Measurements from ENCODE around the gene CNTN4. TPM values are rescaled to one million over a fixed set of nuclear protein-coding genes. Genes with fewer than 3 reads are reported as not detected.

CNTN4 gene
- total RNA-seq, 1 donor from 2014 or later: 48.3 TPM

- Mint-ChIP-seq H3K4me3 (ENCODE audit: unreplicated experiment) (no peak overlapping the region), H3K27me3 (ENCODE audit: unreplicated experiment) (no peaks in the 10 kb centered on the region), H3K9me3 (ENCODE audit: unreplicated experiment) (peaks cover 26% of the 10 kb centered on the region), H3K27ac (ENCODE audit: unreplicated experiment) (no peak overlapping the region), H3K36me3 (ENCODE audit: unreplicated experiment) (no peaks in the 10 kb centered on the region), H3K4me1 (ENCODE audit: unreplicated experiment) (no peaks in the 10 kb centered on the region)
- DNase-seq (ENCODE audit: extremely low spot score, unreplicated experiment): no peak
- TF ChIP-seq CTCF (IDR thresholded peaks at IDR 0.05): no peak
Observed at GRCh38 chr3:2879023-2879422, 780.4 kb downstream of the CNTN4 start.

- Mint-ChIP-seq H3K36me3 (ENCODE audit: unreplicated experiment) (no peaks in the 10 kb centered on the region), H3K4me1 (ENCODE audit: unreplicated experiment) (no peaks in the 10 kb centered on the region), H3K9me3 (ENCODE audit: unreplicated experiment) (peaks cover 25% of the 10 kb centered on the region), H3K27me3 (ENCODE audit: unreplicated experiment) (no peaks in the 10 kb centered on the region), H3K27ac (ENCODE audit: unreplicated experiment) (no peak overlapping the region), H3K4me3 (ENCODE audit: unreplicated experiment) (no peak overlapping the region)
- no peak for DNase-seq (ENCODE audit: extremely low spot score, unreplicated experiment)
- TF ChIP-seq CTCF (IDR thresholded peaks at IDR 0.05): no peak
Observed at GRCh38 chr3:2879587-2879986, 780.9 kb downstream of the CNTN4 start.

GRCh38 chr3:2880218-2880756 is 781.6 kb downstream of the CNTN4 start:
- H3K27ac Mint-ChIP-seq (ENCODE audit: unreplicated experiment): no peak overlapping the region

GRCh38 chr3:2883283-2883682 is 784.6 kb downstream of the CNTN4 start:
- H3K36me3 Mint-ChIP-seq (ENCODE audit: unreplicated experiment): no peaks in the 10 kb centered on the region
- TF ChIP-seq CTCF (IDR thresholded peaks at IDR 0.05): no peak
- no peaks in the 10 kb centered on the region for H3K4me1 Mint-ChIP-seq (ENCODE audit: unreplicated experiment)
- no peak overlapping the region for H3K4me3 Mint-ChIP-seq (ENCODE audit: unreplicated experiment)
- H3K27me3 Mint-ChIP-seq (ENCODE audit: unreplicated experiment): no peaks in the 10 kb centered on the region
- H3K27ac Mint-ChIP-seq (ENCODE audit: unreplicated experiment): no peak overlapping the region
- DNase-seq (ENCODE audit: extremely low spot score, unreplicated experiment): no peak
- H3K9me3 Mint-ChIP-seq (ENCODE audit: unreplicated experiment): peaks cover 19% of the 10 kb centered on the region

More at GRCh38 chr3:2880218-2880756, 781.6 kb downstream of the CNTN4 start:
- Mint-ChIP-seq H3K4me1 (ENCODE audit: unreplicated experiment) (no peaks in the 10 kb centered on the region), H3K36me3 (ENCODE audit: unreplicated experiment) (no peaks in the 10 kb centered on the region), H3K9me3 (ENCODE audit: unreplicated experiment) (peaks cover 23% of the 10 kb centered on the region), H3K4me3 (ENCODE audit: unreplicated experiment) (no peak overlapping the region), H3K27me3 (ENCODE audit: unreplicated experiment) (no peaks in the 10 kb centered on the region)
- no peak for TF ChIP-seq CTCF (IDR thresholded peaks at IDR 0.05)
- no peak for DNase-seq (ENCODE audit: extremely low spot score, unreplicated experiment)

- Mint-ChIP-seq H3K27ac (ENCODE audit: unreplicated experiment) (no peak overlapping the region), H3K9me3 (ENCODE audit: unreplicated experiment) (peaks cover 4% of the 10 kb centered on the region), H3K4me1 (ENCODE audit: unreplicated experiment) (no peaks in the 10 kb centered on the region), H3K36me3 (ENCODE audit: unreplicated experiment) (no peaks in the 10 kb centered on the region), H3K27me3 (ENCODE audit: unreplicated experiment) (no peaks in the 10 kb centered on the region), H3K4me3 (ENCODE audit: unreplicated experiment) (no peak overlapping the region)
- DNase-seq (ENCODE audit: extremely low spot score, unreplicated experiment): no peak
- TF ChIP-seq CTCF (IDR thresholded peaks at IDR 0.05): no peak
Observed at GRCh38 chr3:2888592-2888991, 789.9 kb downstream of the CNTN4 start.

Measured in osteocyte (in vitro differentiated cells).